ENCODE results near the gene CTBP1. TPM values are rescaled to one million over a fixed set of nuclear protein-coding genes. Genes with fewer than 3 reads are reported as not detected.

The CTBP1 gene
- total RNA-seq, 1 donor, result 246 TPM

GRCh38 chr4:1174941-1175634, 73.8 kb downstream of the CTBP1 start:
- H4K20me1 ChIP-seq (ENCODE audit: insufficient read depth, low read length), result no peaks in the 10 kb centered on the region
- peak; percentile 82 for DNase-seq (ENCODE audit: insufficient read length, low spot score, missing footprints)
- H3K4me1 ChIP-seq (ENCODE audit: insufficient read depth, low read length), result peaks cover 13% of the 10 kb centered on the region
- peaks cover 24% of the 10 kb centered on the region for H3K27me3 ChIP-seq (ENCODE audit: insufficient read depth, low read length)
- no peak for TF ChIP-seq CTCF (IDR thresholded peaks at IDR 0.05; ENCODE audit: extremely low read depth, low read depth, low read length)
- H3K4me2 ChIP-seq (ENCODE audit: insufficient read depth, low read length), result no peak overlapping the region
- no peaks in the 10 kb centered on the region for H3K9me3 ChIP-seq (ENCODE audit: low read depth, low read length)
- H3K27ac ChIP-seq (ENCODE audit: low read depth, low read length), result no peak overlapping the region
- H3K79me2 ChIP-seq (ENCODE audit: insufficient read depth, low read length), result no peaks in the 10 kb centered on the region
- no peaks in the 10 kb centered on the region for H3K36me3 ChIP-seq (ENCODE audit: insufficient read depth, low read length)
- no peak overlapping the region for H2AFZ ChIP-seq (ENCODE audit: low read length)
- H3K4me3 ChIP-seq (ENCODE audit: insufficient read depth, low read length), result no peak overlapping the region

GRCh38 chr4:1172971-1173757, 75.8 kb downstream of the CTBP1 start:
- H3K27me3 ChIP-seq (ENCODE audit: insufficient read depth, low read length), result peaks cover 28% of the 10 kb centered on the region
- no peak overlapping the region for H2AFZ ChIP-seq (ENCODE audit: low read length)
- H3K4me1 ChIP-seq (ENCODE audit: insufficient read depth, low read length), result peaks cover 13% of the 10 kb centered on the region
- no peaks in the 10 kb centered on the region for H3K9me3 ChIP-seq (ENCODE audit: low read depth, low read length)
- TF ChIP-seq CTCF (IDR thresholded peaks at IDR 0.05; ENCODE audit: extremely low read depth, low read depth, low read length), result no peak
- no peaks in the 10 kb centered on the region for H3K79me2 ChIP-seq (ENCODE audit: insufficient read depth, low read length)
- DNase-seq (ENCODE audit: insufficient read length, low spot score, missing footprints), result peak; percentile 93
- H4K20me1 ChIP-seq (ENCODE audit: insufficient read depth, low read length), result peaks cover 8% of the 10 kb centered on the region
- no peak overlapping the region for H3K27ac ChIP-seq (ENCODE audit: low read depth, low read length)
- no peak overlapping the region for H3K4me3 ChIP-seq (ENCODE audit: insufficient read depth, low read length)
- no peaks in the 10 kb centered on the region for H3K36me3 ChIP-seq (ENCODE audit: insufficient read depth, low read length)
- no peak overlapping the region for H3K4me2 ChIP-seq (ENCODE audit: insufficient read depth, low read length)

GRCh38 chr4:1172228-1172851, 76.6 kb downstream of the CTBP1 start, which contains the start of gene SPON2:
TSS of gene SPON2 (minus strand) at chr4:1172583.
- H2AFZ ChIP-seq (ENCODE audit: low read length), result no peak within 1 kb of the TSS

More at GRCh38 chr4:1172228-1172851, 76.6 kb downstream of the CTBP1 start, which contains the start of gene SPON2:
- peaks cover 9% of the 10 kb centered on the region for H3K4me1 ChIP-seq (ENCODE audit: insufficient read depth, low read length)
- peaks cover 8% of the 10 kb centered on the region for H4K20me1 ChIP-seq (ENCODE audit: insufficient read depth, low read length)
- no peaks in the 10 kb centered on the region for H3K36me3 ChIP-seq (ENCODE audit: insufficient read depth, low read length)
- no peaks in the 10 kb centered on the region for H3K79me2 ChIP-seq (ENCODE audit: insufficient read depth, low read length)
- H3K4me3 ChIP-seq (ENCODE audit: insufficient read depth, low read length), result peak within 1 kb of the TSS; percentile 46
- peak; percentile 92 for DNase-seq (ENCODE audit: insufficient read length, low spot score, missing footprints)
- H3K9me3 ChIP-seq (ENCODE audit: low read depth, low read length), result no peaks in the 10 kb centered on the region
- H3K27ac ChIP-seq (ENCODE audit: low read depth, low read length), result no peak within 1 kb of the TSS
- peak within 1 kb of the TSS; percentile 39 for H3K4me2 ChIP-seq (ENCODE audit: insufficient read depth, low read length)
- TF ChIP-seq CTCF (IDR thresholded peaks at IDR 0.05; ENCODE audit: extremely low read depth, low read depth, low read length), result no peak
- peaks cover 28% of the 10 kb centered on the region for H3K27me3 ChIP-seq (ENCODE audit: insufficient read depth, low read length)
